Cardiac fibroblast (primary cell): ENCODE data around the gene LRBA.

Experiments
- DNase-seq, 2 donors: peaks; one replicate each; pipeline versions ENCODE4 v3.0.0 to v3.0.0-alpha.2; 2010; ENCODE audit warnings: low read depth in 2 of 2
- H3K4me3 ChIP-seq, 2 donors: replicated peaks in 1 of 2; 1 replicate in 1 of 2; 2 replicates in 1 of 2; pipeline ENCODE4 v1.5.1; 2011; ENCODE audit warnings: low read depth in 2 of 2, low read length in 2 of 2, mild to moderate bottlenecking in 2 of 2, moderate library complexity in 1 of 2
- CTCF ChIP-seq: IDR thresholded peaks from one replicate; pipeline ENCODE4 v1.5.1; 2011; ENCODE audit warnings: low read depth, mild to moderate bottlenecking, low read length, inconsistent platforms

LRBA gene

GRCh38 chr4:150867148-150867547 lies 147.9 kb downstream of the LRBA start:
- DNase-seq: peak; percentile 87 to 91
- no peak overlapping the region for H3K4me3 ChIP-seq
- peak; percentile 34 for TF ChIP-seq CTCF

GRCh38 chr4:150863456-150863855 lies 151.6 kb downstream of the LRBA start:
- no peak for TF ChIP-seq CTCF
- H3K4me3 ChIP-seq: no peak overlapping the region
- DNase-seq: no peak

DNA sequence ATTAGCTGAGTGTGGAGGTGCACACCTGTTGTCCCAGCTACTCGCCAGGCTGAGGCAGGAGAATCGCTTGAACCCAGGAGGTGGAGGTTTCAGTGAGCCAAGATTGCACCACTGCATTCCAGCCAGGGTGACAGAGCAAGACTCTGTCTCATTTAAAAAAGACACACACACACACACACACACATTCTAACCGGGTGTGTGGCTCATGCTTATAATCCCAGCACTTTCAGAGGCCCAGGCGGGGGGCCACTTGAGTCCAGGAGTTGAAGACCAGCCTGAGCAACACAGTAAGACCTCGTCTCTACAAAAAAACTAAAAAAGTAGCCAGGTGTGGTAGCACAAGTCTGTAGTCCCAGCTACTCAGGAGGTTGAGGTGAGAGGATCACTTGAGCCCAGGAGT lies 152.3 kb downstream of the LRBA start:
- DNase-seq: no peak
- TF ChIP-seq CTCF: no peak
- no peak overlapping the region for H3K4me3 ChIP-seq

DNA sequence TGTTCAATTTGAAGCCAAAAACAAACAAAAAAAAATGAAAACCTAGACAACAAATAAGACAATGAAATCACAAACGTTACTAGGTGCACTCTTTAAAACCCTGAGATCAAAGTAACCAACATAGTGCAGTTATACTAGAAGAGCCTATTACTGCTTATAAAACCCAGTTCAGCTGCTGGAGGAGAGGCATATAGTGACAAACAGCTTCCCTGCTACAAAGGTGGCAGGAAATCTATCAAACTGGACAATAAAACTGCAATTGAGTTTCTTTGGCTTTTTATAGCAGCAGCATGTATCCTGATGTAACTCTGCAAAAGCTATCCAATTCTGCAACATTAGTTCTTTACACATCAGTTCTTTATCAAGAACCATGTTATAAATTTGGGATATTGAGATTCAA lies 155.6 kb downstream of the LRBA start:
- DNase-seq: no peak
- TF ChIP-seq CTCF: no peak
- H3K4me3 ChIP-seq: no peak overlapping the region

- TF ChIP-seq CTCF: no peak
- no peak overlapping the region for H3K4me3 ChIP-seq
- no peak for DNase-seq
Observed at GRCh38 chr4:150855981-150856510, 159.0 kb downstream of the LRBA start.

DNA sequence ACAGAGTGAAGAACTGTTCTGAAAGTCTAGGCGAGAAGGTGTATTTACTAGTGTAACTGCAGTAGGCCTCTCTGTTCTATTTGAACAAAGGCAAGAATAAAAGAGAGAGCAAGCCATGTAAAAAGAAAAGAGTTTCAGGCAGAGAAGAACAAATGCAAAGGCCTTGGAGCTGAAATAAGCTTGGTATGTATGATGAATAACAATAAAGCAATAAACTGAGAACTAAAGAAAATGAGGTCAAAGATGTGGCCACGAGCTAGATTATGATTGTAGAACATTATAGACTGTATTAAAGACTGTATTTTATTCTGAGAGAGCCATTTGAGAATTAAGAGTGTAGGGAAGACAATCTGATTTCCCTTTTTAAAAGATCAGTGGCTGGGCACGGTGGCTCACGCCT lies 160.5 kb downstream of the LRBA start:
- no peak overlapping the region for H3K4me3 ChIP-seq
- no peak for TF ChIP-seq CTCF
- DNase-seq: no peak

GRCh38 chr4:150853882-150854281 lies 161.2 kb downstream of the LRBA start:
- no peak overlapping the region for H3K4me3 ChIP-seq
- no peak for TF ChIP-seq CTCF
- no peak for DNase-seq
